ENCODE measurements around the gene SMPD3. TPM values are rescaled to one million over a fixed set of nuclear protein-coding genes. Genes with fewer than 3 reads are reported as not detected.

SMPD3 gene
- total and polyA plus RNA-seq, 9 of the 15 experiments (the other 6 are each of a cell fraction or from before 2014, with no cell fraction given), result 0.03 to 1.2 (median 0.18) TPM

- peak; percentile 98 for TF ChIP-seq TFE3 (CRISPR knock-in tag; IDR thresholded peaks at IDR 0.05)
- TF ChIP-seq MEF2A (IDR thresholded peaks at IDR 0.05; ENCODE audit: control insufficient read depth, low read depth, low read length), result no peak
- peak; percentile 32 for TF ChIP-seq TBP (optimal IDR thresholded peaks at IDR 0.05; ENCODE audit: low read depth, low read length)
- TF ChIP-seq, protein P1, sequence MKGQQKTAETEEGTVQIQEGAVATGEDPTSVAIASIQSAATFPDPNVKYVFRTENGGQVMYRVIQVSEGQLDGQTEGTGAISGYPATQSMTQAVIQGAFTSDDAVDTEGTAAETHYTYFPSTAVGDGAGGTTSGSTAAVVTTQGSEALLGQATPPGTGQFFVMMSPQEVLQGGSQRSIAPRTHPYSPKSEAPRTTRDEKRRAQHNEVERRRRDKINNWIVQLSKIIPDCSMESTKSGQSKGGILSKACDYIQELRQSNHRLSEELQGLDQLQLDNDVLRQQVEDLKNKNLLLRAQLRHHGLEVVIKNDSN (CRISPR knock-in tag; IDR thresholded peaks at IDR 0.05), result peak; percentile 95
- 0 out of 2 replicates have a peak, but pooled peaks have one; percentile 2 for TF ChIP-seq CREM (IDR thresholded peaks at IDR 0.05; ENCODE audit: low read depth)
- peak; percentile 76 for TF ChIP-seq CBFA2T2 (conservative IDR thresholded peaks at IDR 0.05)
- no peak for TF ChIP-seq ZNF165 (CRISPR knock-in tag; IDR thresholded peaks at IDR 0.05; ENCODE audit: borderline replicate concordance)
- peak; percentile 11; the same call in 1 of the 2 replicates for TF ChIP-seq CHD2 (IDR thresholded peaks at IDR 0.05; ENCODE audit: low read depth, low read length)
- 0 out of 2 replicates have a peak, but pooled peaks have one; percentile 21 for TF ChIP-seq CXXC5 (CRISPR knock-in tag; IDR thresholded peaks at IDR 0.05)
- 0 out of 2 replicates have a peak, but pooled peaks have one; percentile 28 for TF ChIP-seq DIDO1 (tag; IDR thresholded peaks at IDR 0.05; ENCODE audit: low read depth)
- TF ChIP-seq FOS (IDR thresholded peaks at IDR 0.05; ENCODE audit: extremely low read depth, insufficient read length), result peak; percentile 72
- peak; percentile 98 for TF ChIP-seq TOE1 (IDR thresholded peaks at IDR 0.05; ENCODE audit: borderline replicate concordance)
- TF ChIP-seq TOE1 (CRISPR knock-in tag; IDR thresholded peaks at IDR 0.05; ENCODE audit: borderline replicate concordance, low read depth), result no peak
- TF ChIP-seq NRF1 (conservative IDR thresholded peaks at IDR 0.05 in 1 of 2, IDR thresholded peaks at IDR 0.05 in 1 of 2), result 0 out of 4 replicates have a peak, but pooled peaks of 1 of the 2 experiments have one; percentile 13
- TF ChIP-seq CEBPB (tag; IDR thresholded peaks at IDR 0.05), result peak; percentile 18; the same call in 1 of the 2 replicates
- peak; percentile 100 for TF ChIP-seq NFYB (IDR thresholded peaks at IDR 0.05; ENCODE audit: extremely low read depth, insufficient read length)
- peak; percentile 96 for TF ChIP-seq USF2 (CRISPR knock-in tag; IDR thresholded peaks at IDR 0.05)
- TF ChIP-seq RAD51 (IDR thresholded peaks at IDR 0.05; ENCODE audit: borderline replicate concordance, low read depth), result peak; percentile 97
- TF ChIP-seq PHF20 (IDR thresholded peaks at IDR 0.05; ENCODE audit: partially characterized antibody), result peak; percentile 43
- TF ChIP-seq ELF1 (tag; IDR thresholded peaks at IDR 0.05), result peak; percentile 85
- TF ChIP-seq ZNF224 (CRISPR knock-in tag; IDR thresholded peaks at IDR 0.05), result no peak
- TF ChIP-seq MECOM (CRISPR knock-in tag; IDR thresholded peaks at IDR 0.05), result no peak
- TF ChIP-seq SMAD1 (IDR thresholded peaks at IDR 0.05; ENCODE audit: low read depth, low read length, partially characterized antibody), result no peak
Measured at GRCh38 chr16:68381363-68381724, 67.0 kb downstream of the SMPD3 start (continued).
